Measurements from ENCODE around the gene TNRC18.

Gene TNRC18

DNA sequence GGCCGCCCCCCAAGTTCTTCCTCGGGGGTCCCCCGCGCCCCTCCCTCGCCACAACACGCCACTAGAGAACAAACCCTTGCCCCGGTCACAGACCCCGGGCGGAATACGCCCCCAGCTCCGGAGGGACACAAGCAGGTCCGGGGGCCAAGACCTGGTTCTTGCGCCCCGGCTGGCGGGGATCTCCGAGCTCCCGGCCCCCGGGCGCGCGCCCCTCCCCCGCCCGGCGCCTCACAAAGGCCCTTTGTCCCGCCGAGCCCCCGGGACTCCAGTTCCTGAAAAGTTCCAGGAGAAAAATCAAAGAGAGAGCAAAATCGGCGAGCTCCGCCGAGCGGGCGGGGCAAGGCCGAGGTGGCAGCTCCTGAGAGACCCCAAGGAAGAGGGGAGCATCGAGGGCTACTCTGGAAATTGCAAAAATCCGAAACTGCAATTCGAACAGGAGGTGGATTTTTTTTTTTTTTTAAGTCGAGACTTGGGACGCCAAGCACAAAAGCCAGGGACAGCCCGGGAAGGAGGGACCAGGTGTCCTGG is 4.0 kb downstream of the TNRC18 start:
- CTCF ChIA-PET: interaction anchor here (0.6 kb wide), 2 partner anchors 24 to 180 kb away, joined by 3 read pairs; no protein-coding TSS in a partner anchor

DNA sequence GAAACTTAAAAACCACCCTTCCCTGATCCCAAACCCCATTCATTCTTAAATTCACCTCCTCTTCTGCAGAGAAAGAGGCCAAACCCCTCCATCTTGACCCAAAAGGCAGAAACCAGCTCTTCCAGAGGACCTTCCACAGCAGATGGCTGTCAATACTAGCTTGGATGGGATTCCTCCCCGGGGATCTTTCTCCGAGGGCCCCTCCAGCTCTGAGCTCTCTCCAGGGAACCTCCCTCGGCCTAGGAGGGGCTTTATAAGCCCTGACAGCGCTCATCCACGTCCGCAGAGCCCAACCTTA is 5.4 kb downstream of the TNRC18 start:
- Histone ChIP-seq H3K4me1 (ENCODE audit: control insufficient read depth, insufficient read depth, low read length) (peaks cover 16% of the 10 kb centered on the region), H3K4me3 (ENCODE audit: low read depth, low read length) (no peak overlapping the region; the same call in 1 of the 2 replicates), H3K36me3 (ENCODE audit: control insufficient read depth in 2 of 2, insufficient read depth in 1 of 2, low read length in 2 of 2) (peaks cover 4 to 10% of the 10 kb centered on the region in 2 experiments), H3K27ac (ENCODE audit: extremely low read depth, low read depth, low read length) (peak overlapping the region; percentile 100), H3K9me3 (ENCODE audit: control insufficient read depth, insufficient read depth, low read depth, low read length) (no peaks in the 10 kb centered on the region)
- TF ChIP-seq ZBTB48 (tag by site-specific recombination; IDR thresholded peaks at IDR 0.05) (peak; percentile 33; the same call in 1 of the 2 replicates), ZNF423 (tag by site-specific recombination; IDR thresholded peaks at IDR 0.05) (peak; percentile 47; the same call in 1 of the 2 replicates), ZFP3 (tag by site-specific recombination; IDR thresholded peaks at IDR 0.05; ENCODE audit: low read depth) (peak; percentile 75; the same call in 1 of the 2 replicates), SP2 (tag by site-specific recombination; IDR thresholded peaks at IDR 0.05) (peak; percentile 34; the same call in 1 of the 2 replicates), ZFP37 (tag by site-specific recombination; IDR thresholded peaks at IDR 0.05) (no peak), ZNF555 (tag by site-specific recombination; conservative IDR thresholded peaks at IDR 0.05) (no peak)
- POLR2A ChIA-PET: interaction anchor here (0.6 to 1.8 kb wide), 2 partner anchors 13 to 361 kb away, joined by 5 to 6 read pairs; no protein-coding TSS in a partner anchor
- CTCF ChIA-PET: no interaction called here

More for the DNA sequence above, 4.0 kb downstream of the TNRC18 start:
- POLR2A ChIA-PET: interaction anchor here (0.6 to 0.7 kb wide), 3 partner anchors 43 to 69 kb away, joined by 3 to 6 read pairs (median 3); no protein-coding TSS in a partner anchor
- Histone ChIP-seq H3K27ac (ENCODE audit: extremely low read depth, low read depth, low read length) (peak overlapping the region; percentile 100), H3K36me3 (ENCODE audit: control insufficient read depth in 2 of 2, insufficient read depth in 1 of 2, low read length in 2 of 2) (peaks cover 4 to 10% of the 10 kb centered on the region in 2 experiments), H3K9me3 (ENCODE audit: control insufficient read depth, insufficient read depth, low read depth, low read length) (no peaks in the 10 kb centered on the region), H3K4me3 (ENCODE audit: low read depth, low read length) (peak overlapping the region; percentile 69), H3K4me1 (ENCODE audit: control insufficient read depth, insufficient read depth, low read length) (peaks cover 16% of the 10 kb centered on the region)
- TF ChIP-seq, protein P1, sequence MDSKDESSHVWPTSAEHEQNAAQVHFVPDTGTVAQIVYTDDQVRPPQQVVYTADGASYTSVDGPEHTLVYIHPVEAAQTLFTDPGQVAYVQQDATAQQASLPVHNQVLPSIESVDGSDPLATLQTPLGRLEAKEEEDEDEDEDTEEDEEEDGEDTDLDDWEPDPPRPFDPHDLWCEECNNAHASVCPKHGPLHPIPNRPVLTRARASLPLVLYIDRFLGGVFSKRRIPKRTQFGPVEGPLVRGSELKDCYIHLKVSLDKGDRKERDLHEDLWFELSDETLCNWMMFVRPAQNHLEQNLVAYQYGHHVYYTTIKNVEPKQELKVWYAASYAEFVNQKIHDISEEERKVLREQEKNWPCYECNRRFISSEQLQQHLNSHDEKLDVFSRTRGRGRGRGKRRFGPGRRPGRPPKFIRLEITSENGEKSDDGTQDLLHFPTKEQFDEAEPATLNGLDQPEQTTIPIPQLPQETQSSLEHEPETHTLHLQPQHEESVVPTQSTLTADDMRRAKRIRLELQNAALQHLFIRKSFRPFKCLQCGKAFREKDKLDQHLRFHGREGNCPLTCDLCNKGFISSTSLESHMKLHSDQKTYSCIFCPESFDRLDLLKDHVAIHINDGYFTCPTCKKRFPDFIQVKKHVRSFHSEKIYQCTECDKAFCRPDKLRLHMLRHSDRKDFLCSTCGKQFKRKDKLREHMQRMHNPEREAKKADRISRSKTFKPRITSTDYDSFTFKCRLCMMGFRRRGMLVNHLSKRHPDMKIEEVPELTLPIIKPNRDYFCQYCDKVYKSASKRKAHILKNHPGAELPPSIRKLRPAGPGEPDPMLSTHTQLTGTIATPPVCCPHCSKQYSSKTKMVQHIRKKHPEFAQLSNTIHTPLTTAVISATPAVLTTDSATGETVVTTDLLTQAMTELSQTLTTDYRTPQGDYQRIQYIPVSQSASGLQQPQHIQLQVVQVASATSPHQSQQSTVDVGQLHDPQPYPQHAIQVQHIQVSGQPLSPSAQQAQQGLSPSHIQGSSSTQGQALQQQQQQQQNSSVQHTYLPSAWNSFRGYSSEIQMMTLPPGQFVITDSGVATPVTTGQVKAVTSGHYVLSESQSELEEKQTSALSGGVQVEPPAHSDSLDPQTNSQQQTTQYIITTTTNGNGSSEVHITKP (tag by site-specific recombination; IDR thresholded peaks at IDR 0.05): peak; percentile 85
- peak; percentile 53; the same call in 1 of the 2 replicates for TF ChIP-seq GLIS2 (tag by site-specific recombination; IDR thresholded peaks at IDR 0.05)
- TF ChIP-seq ZNF24 (tag by site-specific recombination; IDR thresholded peaks at IDR 0.05): no peak
- TF ChIP-seq, protein P2, sequence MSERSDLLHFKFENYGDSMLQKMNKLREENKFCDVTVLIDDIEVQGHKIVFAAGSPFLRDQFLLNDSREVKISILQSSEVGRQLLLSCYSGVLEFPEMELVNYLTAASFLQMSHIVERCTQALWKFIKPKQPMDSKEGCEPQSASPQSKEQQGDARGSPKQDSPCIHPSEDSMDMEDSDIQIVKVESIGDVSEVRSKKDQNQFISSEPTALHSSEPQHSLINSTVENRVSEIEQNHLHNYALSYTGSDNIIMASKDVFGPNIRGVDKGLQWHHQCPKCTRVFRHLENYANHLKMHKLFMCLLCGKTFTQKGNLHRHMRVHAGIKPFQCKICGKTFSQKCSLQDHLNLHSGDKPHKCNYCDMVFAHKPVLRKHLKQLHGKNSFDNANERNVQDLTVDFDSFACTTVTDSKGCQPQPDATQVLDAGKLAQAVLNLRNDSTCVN (tag by site-specific recombination; optimal IDR thresholded peaks at IDR 0.05): peak; percentile 27

DNA sequence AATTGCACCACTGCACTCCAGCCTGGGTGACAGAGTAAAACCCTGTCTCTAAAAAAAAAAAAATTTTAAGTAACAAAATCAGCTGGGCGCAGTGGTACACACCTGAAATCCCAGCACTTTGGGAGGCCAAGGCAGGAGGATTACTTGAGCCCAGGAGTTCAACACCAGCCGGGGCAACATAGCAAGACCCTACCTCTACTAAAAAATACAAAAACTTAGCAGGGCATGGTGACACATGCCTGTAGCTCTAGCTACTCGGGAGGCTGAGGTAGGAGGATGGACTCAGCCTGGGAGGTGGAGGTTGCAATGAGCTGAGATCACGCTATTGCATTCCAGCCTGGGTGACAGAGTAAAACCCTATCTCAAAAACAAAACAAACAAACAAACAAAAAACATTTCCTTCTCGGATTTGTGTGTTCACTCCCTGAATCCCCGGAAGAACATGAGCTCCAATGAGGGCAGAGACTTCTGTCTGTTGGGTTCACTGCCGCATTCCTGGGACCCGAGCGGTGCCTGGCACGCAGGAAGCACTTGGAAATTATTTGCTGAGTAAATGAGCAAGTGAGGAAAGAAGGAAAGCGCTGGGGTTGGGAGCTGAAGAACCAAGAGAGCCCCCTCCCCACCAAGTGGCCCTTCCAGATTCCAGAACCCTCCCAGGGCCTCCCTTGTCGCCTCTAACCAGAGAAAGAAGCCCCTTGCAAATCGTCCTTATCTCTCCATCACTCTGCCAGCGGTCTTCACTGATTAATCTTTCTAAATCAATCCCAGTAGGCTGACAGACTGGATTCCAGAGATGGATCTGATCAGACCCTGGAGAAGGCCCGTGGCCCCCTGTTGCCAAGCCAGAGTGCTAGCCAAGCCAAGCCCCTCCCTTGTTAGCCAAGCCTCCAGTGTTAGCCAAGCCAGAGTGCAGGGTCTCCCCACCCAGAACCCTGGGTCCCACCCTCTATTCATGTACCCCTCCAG is 6.2 kb downstream of the TNRC18 start:
- TF ChIP-seq ZNF529 (tag by site-specific recombination; IDR thresholded peaks at IDR 0.05; ENCODE audit: insufficient replicate concordance): no peak
- peak; percentile 87 for TF ChIP-seq ZNF121 (tag by site-specific recombination; IDR thresholded peaks at IDR 0.05)
- H3K4me3 ChIP-seq (ENCODE audit: low read depth, low read length): no peak overlapping the region

More for the DNA sequence above, 6.2 kb downstream of the TNRC18 start:
- H3K36me3 ChIP-seq (ENCODE audit: control insufficient read depth in 2 of 2, insufficient read depth in 1 of 2, low read length in 2 of 2): peaks cover 4 to 10% of the 10 kb centered on the region in 2 experiments
- H3K9me3 ChIP-seq (ENCODE audit: control insufficient read depth, insufficient read depth, low read depth, low read length): no peaks in the 10 kb centered on the region
- ChIA-PET CTCF (interaction anchor here (0.5 to 0.9 kb wide), 2 partner anchors 141 to 332 kb away, joined by 3 read pairs; no protein-coding TSS in a partner anchor), POLR2A (interaction anchor here (0.6 to 3.4 kb wide), 4 partner anchors 7 to 362 kb away, joined by 3 to 16 read pairs (median 6); partner anchors contain the start of gene TNRC18)
- H3K4me1 ChIP-seq (ENCODE audit: control insufficient read depth, insufficient read depth, low read length): peaks cover 16% of the 10 kb centered on the region
- H3K27ac ChIP-seq (ENCODE audit: extremely low read depth, low read depth, low read length): peak overlapping the region; percentile 100; the same call in 1 of the 2 replicates

All from HEK293 (cell line).